Hepatocyte (in vitro differentiated cells): ENCODE measurements around the gene EXOSC2.

Experiments
- EZH2 ChIP-seq: fragments of 200-600 bp; sonication (generic); IDR thresholded peaks from 2 replicates; pipeline ENCODE4 v1.6.1; 2016; ENCODE audit warnings: antibody characterized with exemption, mild to moderate bottlenecking, borderline replicate concordance
- EZH2phosphoT487 ChIP-seq: fragments of 200-600 bp; sonication (generic); IDR thresholded peaks from one replicate; pipeline ENCODE4 v1.6.1; 2018; ENCODE audit warnings: antibody characterized with exemption, mild to moderate bottlenecking, low read depth, moderate library complexity; ENCODE audit not compliant: unreplicated experiment, severe bottlenecking
- TF ChIP-seq, protein P1 (sequence below): fragments of 200-600 bp; sonication (generic); IDR thresholded peaks from 2 replicates; pipeline ENCODE4 v1.5.1; 2016; ENCODE audit warnings: antibody characterized with exemption, mild to moderate bottlenecking; ENCODE audit not compliant: poor library complexity

- TF ChIP-seq, protein P1, sequence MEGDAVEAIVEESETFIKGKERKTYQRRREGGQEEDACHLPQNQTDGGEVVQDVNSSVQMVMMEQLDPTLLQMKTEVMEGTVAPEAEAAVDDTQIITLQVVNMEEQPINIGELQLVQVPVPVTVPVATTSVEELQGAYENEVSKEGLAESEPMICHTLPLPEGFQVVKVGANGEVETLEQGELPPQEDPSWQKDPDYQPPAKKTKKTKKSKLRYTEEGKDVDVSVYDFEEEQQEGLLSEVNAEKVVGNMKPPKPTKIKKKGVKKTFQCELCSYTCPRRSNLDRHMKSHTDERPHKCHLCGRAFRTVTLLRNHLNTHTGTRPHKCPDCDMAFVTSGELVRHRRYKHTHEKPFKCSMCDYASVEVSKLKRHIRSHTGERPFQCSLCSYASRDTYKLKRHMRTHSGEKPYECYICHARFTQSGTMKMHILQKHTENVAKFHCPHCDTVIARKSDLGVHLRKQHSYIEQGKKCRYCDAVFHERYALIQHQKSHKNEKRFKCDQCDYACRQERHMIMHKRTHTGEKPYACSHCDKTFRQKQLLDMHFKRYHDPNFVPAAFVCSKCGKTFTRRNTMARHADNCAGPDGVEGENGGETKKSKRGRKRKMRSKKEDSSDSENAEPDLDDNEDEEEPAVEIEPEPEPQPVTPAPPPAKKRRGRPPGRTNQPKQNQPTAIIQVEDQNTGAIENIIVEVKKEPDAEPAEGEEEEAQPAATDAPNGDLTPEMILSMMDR = no peak
- no peak for TF ChIP-seq EZH2
- TF ChIP-seq EZH2phosphoT487 = no peak
Measured at GRCh38 chr9:130713286-130713960, 19.8 kb downstream of the EXOSC2 start.
